HG02759 (cell line): ENCODE data around the gene PSME2.

Experiments used
- ATAC-seq: cut with Tn5 transposase; IDR thresholded peaks from one replicate; pipeline ENCODE4 v1.9.1; 2021; ENCODE audit warnings: mild to moderate bottlenecking, moderate library complexity; ENCODE audit not compliant: unreplicated experiment

Gene PSME2

GRCh38 chr14:24136684-24137528 is 9.5 kb downstream of the PSME2 start:
- ATAC-seq: no peak

- ATAC-seq: peak; percentile 87
Observed at GRCh38 chr14:24135834-24136683, 10.4 kb downstream of the PSME2 start, which contains the start of gene PSME1. TSS of gene PSME1 (plus strand) at chr14:24136194. CDS start at chr14:24136263, 69 bp downstream.

GRCh38 chr14:24135584-24135833 is 10.9 kb downstream of the PSME2 start:
- no peak for ATAC-seq

- ATAC-seq: no peak
Observed at GRCh38 chr14:24133735-24134134, 12.7 kb downstream of the PSME2 start.

- ATAC-seq: no peak
Observed at GRCh38 chr14:24132976-24133375, 13.4 kb downstream of the PSME2 start.

- no peak for ATAC-seq
Observed at GRCh38 chr14:24132061-24132685, 14.2 kb downstream of the PSME2 start.

- ATAC-seq: no peak
Observed at GRCh38 chr14:24131549-24131966, 14.9 kb downstream of the PSME2 start.

- no peak for ATAC-seq
Observed at GRCh38 chr14:24130717-24131548, 15.5 kb downstream of the PSME2 start.

- ATAC-seq: no peak
Observed at GRCh38 chr14:24130380-24130716, 16.1 kb downstream of the PSME2 start, which contains the start of gene FITM1. TSS of gene FITM1 (plus strand) at chr14:24130659. CDS start at chr14:24131564, 905 bp downstream.

- no peak for ATAC-seq
Observed at GRCh38 chr14:24129410-24129998, 16.9 kb downstream of the PSME2 start.

- ATAC-seq: no peak
Observed at GRCh38 chr14:24127673-24128072, 18.7 kb downstream of the PSME2 start.

GRCh38 chr14:24126939-24127338 is 19.5 kb downstream of the PSME2 start:
- no peak for ATAC-seq

- peak; percentile 78 for ATAC-seq
Observed at GRCh38 chr14:24123424-24124417, 22.7 kb downstream of the PSME2 start.

GRCh38 chr14:24122898-24123297 is 23.5 kb downstream of the PSME2 start:
- no peak for ATAC-seq

GRCh38 chr14:24122416-24122815 is 24.0 kb downstream of the PSME2 start:
- no peak for ATAC-seq

GRCh38 chr14:24121210-24121609 is 25.2 kb downstream of the PSME2 start:
- no peak for ATAC-seq

GRCh38 chr14:24119691-24120090 is 26.7 kb downstream of the PSME2 start:
- ATAC-seq: no peak

- no peak for ATAC-seq
Observed at GRCh38 chr14:24117179-24117578, 29.2 kb downstream of the PSME2 start.
